GM19025 (cell line): ENCODE measurements around the gene IL17C.
A peak's percentile ranks its signal among the peaks of the same experiment; 100 is the strongest.

Experiments used
- ATAC-seq: cut with Tn5 transposase; IDR thresholded peaks from one replicate; pipeline ENCODE4 v1.9.1; 2021; ENCODE audit warnings: mild to moderate bottlenecking, low read depth, moderate library complexity; ENCODE audit not compliant: unreplicated experiment

IL17C gene

GRCh38 chr16:88624977-88625576 lies 13.3 kb upstream of the IL17C start:
- ATAC-seq, result no peak

GRCh38 chr16:88626646-88627045 lies 11.7 kb upstream of the IL17C start:
- ATAC-seq, result no peak

DNA sequence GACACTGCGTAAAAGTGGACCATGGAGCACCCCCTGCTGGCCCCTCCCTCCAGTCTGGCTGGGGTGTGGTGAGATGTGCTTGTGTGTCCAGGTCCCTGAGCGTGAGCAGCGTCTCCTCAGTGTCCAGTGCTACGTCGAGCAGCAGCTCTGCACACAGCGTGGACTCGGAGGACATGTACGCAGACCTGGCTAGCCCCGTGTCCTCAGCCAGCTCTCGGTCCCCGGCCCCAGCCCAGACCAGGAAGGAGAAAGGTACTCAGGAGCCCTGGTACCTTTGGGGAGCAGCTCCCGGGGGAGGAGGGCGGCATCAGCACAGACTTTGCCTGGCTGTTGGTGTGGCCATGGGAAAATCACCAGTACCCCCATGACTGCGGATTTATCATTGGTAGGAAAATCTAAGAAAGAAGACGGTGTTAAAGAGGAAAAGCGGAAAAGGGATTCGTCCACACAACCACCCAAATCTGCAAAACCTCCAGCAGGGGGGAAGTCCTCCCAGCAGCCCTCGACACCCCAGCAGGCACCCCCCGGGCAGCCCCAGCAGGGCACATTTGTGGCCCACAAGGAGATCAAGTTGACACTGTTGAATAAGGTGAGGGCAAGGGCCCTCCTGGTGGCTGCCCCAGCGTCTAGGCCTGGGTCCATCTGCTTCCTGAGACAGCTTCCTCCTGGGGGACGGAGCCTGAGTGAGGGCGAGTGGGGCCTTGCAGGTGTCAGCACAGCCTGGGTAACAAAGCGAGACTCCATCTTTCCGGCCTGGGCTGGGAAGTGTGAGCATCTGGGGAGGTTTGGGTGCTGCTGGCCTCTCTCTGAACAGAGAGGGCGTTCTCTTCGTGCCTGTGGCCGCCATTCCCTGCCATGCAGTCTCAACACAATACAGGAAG lies 10.6 kb upstream of the IL17C start:
- no peak for ATAC-seq

GRCh38 chr16:88628512-88628974 lies 9.8 kb upstream of the IL17C start:
- ATAC-seq, result no peak

DNA sequence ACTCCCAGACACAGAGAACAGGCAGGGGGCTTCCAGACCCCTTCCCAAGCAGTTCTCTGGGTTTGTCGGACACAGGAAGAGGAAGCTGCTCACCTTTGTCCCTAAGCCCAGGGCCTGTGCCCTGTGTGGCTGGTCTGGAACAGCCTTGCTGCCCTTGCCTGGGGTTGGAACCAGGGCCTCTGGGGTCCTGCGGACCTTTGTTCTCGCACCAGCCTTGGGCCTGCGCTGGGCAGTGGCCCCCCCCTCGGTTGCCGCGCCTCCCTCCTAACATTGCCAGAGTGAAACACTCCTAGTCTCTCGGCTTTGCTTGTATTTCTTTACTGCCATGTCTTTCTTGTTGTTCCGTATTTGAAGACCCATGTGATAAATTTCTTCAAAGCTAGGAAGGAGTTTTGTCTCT lies 8.5 kb upstream of the IL17C start:
- no peak for ATAC-seq

DNA sequence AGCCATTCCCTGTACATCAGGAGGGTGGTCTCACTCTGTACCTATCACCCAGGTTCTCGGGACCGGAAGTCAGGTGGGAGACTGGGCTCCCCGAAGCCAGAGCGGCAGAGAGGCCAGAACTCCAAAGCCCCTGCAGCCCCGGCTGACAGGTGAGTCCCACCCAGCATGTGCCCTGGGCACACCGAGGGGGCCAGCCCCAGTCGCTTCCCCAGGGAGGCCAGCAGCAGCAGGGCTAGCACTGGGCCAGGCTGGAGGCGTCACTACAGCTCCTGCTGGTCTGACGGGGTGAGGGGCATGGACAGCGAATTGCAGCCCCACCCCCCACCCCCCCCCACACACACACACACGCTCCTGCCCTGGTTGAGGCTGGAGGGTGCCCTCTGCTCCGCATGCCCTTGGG lies 7.9 kb upstream of the IL17C start:
- no peak for ATAC-seq

- ATAC-seq, result no peak
Observed at GRCh38 chr16:88630941-88631340, 7.4 kb upstream of the IL17C start.

DNA sequence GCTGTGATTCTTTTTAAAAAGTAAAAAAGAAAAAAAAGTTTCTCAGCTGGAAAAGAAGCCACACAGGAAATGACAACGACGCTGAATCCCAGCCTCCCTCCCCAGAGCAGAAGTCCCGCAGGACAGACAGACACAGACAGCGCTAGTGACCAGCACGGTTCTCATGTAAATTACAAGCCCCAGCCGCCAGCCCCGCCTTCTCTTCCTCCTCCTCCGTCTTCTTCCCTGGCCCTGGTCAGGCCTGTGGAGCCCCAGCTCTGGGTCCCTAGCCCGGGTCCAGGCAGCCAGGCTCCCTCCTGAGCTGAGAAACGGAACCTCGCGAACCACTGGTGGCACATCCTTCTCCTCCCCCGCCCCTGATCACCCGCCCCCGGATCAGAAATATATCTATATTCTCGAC lies 7.0 kb upstream of the IL17C start:
- ATAC-seq, result no peak

DNA sequence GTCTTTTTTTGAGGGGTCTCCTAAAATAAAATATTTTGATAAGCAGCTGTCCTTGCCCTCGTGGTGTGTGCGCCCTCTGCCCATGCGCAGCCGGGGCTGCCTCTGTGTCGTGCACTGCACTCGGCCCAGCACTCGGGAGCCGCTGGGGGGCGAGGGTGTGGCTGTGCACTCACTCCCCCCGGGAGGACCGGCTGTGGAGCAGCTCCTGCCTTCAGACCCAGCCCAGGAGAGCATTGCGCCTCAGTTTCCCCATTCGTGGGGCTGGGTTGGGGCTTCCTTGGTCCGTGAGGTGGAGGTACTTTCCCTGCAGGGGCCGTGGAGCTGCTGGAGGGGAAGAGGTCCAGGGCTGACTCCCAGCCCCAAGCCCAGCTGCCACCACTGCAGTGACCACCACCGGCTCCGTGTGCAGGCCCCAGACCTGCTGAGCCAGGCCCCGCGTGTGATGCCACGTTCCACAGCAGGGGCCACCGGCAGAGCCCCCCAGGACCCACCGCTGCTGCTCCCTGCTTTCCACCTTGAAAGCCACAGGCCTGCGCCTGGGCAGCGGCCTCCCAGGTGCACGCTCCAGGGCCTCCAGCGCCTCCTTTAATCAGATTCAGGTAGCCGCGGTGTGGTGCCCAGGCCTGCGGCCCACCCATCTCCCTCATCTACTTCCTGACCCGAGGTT lies 6.3 kb upstream of the IL17C start:
- ATAC-seq, result no peak

DNA sequence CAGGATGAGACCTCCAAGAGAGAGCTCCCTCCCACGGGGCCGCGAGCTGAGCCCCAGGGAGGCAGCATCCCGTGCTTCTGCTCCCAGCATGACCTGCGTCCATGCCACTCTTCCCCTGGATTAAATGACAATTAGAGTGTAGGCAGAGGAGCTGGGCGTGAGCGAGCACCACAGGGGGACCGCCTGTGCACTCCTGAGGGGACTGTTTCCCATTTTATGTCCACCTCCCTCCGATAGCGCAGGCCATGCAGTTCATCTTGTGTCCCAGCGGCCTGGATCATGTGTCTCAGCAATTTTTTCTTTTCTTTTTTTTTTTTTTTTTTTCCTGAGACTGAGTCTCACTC lies 5.8 kb upstream of the IL17C start:
- no peak for ATAC-seq

- ATAC-seq, result peak; percentile 19
Observed at GRCh38 chr16:88633684-88634140, 4.7 kb upstream of the IL17C start.

GRCh38 chr16:88634141-88634993 lies 4.0 kb upstream of the IL17C start:
- peak; percentile 41 for ATAC-seq

GRCh38 chr16:88634994-88635670 lies 3.2 kb upstream of the IL17C start:
- no peak for ATAC-seq

DNA sequence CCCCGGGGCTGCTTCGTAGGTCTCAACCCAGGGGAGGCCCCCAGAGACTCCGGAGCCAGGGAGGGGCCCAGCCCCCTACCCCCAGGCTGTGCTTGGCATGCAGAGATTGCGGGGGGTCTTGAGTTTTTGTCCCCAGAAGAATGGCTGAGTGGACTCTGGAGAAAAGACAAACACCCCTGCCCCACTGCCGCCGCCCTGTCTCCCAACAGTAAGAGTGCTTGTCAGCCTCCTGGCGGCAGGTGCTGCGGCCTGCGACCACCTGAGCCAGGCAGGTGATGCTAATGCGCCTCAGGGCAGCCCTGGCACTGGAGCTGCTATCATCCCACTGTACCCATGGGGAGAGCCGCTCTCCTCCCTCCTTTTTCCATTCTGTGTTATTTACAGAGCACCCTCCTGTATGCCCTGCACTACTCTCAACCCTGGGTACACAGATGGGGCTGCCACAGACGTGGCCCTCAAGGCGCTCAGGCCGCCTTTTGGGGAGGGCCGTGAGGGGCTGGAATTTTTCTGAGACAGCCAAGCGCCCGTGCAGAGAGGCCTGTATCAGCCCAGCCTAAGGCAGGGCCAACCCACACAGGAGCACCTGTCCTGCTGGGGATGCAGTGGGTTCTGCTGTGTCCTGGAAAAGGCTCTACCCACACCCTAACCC lies 2.6 kb upstream of the IL17C start:
- ATAC-seq, result no peak

- no peak for ATAC-seq
Observed at GRCh38 chr16:88636488-88637265, 1.7 kb upstream of the IL17C start.

GRCh38 chr16:88639231-88640038 lies 1.1 kb downstream of the IL17C start:
- ATAC-seq, result no peak

GRCh38 chr16:88640039-88640495 lies 1.7 kb downstream of the IL17C start:
- ATAC-seq, result no peak
